Measurements from ENCODE around the gene CXCL17.
"Not testable (repeated sequence)": the region's sequence is repeated elsewhere in the genome, so short reads cannot be mapped to it uniquely, and the experiment has no call there.

The CXCL17 gene
- 0 reads per million in 3 experiments for total RNA-seq

GRCh38 chr19:42442833-42443232 lies at the start of gene CXCL17:
Gene CXCL17, minus strand, starts transcription at chr19:42442946. Its CDS starts 114 bp downstream, at chr19:42442832.
- DNase-seq, result no peak

- no peak for DNase-seq
These were observed 46.2 kb upstream of the CXCL17 start for GRCh38 chr19:42488783-42489521.

- no peak for DNase-seq
These were observed 45.0 kb upstream of the CXCL17 start for GRCh38 chr19:42487798-42488178.

- DNase-seq, result no peak
These were observed 44.5 kb upstream of the CXCL17 start for GRCh38 chr19:42487032-42487797.

GRCh38 chr19:42485036-42485435 lies 42.3 kb upstream of the CXCL17 start:
- DNase-seq, result not testable (repeated sequence)

- no peak for DNase-seq
These were observed 37.8 kb upstream of the CXCL17 start for GRCh38 chr19:42480335-42481095.

GRCh38 chr19:42479736-42480135 lies 37.0 kb upstream of the CXCL17 start:
- no peak for DNase-seq

- DNase-seq, result no peak
These were observed 36.1 kb upstream of the CXCL17 start for GRCh38 chr19:42478765-42479311.

GRCh38 chr19:42477933-42478332 lies 35.2 kb upstream of the CXCL17 start:
- no peak for DNase-seq

GRCh38 chr19:42477117-42477516 lies 34.4 kb upstream of the CXCL17 start:
- no peak for DNase-seq

GRCh38 chr19:42475366-42475765 lies 32.6 kb upstream of the CXCL17 start:
- no peak for DNase-seq

GRCh38 chr19:42474743-42475142 lies 32.0 kb upstream of the CXCL17 start:
- no peak for DNase-seq

- no peak for DNase-seq
These were observed 30.9 kb upstream of the CXCL17 start for GRCh38 chr19:42473686-42474085.

- no peak for DNase-seq
These were observed 29.8 kb upstream of the CXCL17 start for GRCh38 chr19:42472402-42473147.

GRCh38 chr19:42471554-42472249 lies 29.0 kb upstream of the CXCL17 start:
- no peak for DNase-seq

GRCh38 chr19:42469311-42470235 lies 26.8 kb upstream of the CXCL17 start:
- DNase-seq, result no peak

- DNase-seq, result no peak
These were observed 25.6 kb upstream of the CXCL17 start for GRCh38 chr19:42468273-42468796.

GRCh38 chr19:42467183-42467760 lies 24.5 kb upstream of the CXCL17 start:
- DNase-seq, result no peak

GRCh38 chr19:42466521-42467182 lies 23.9 kb upstream of the CXCL17 start:
- DNase-seq, result no peak

All from central memory CD4-positive, alpha-beta T cell (primary cell).